22Rv1 (cell line): ENCODE measurements around the gene PHACTR1.

Experiments
- H3K27ac ChIP-seq: fragments of 450-650 bp; 2 replicates; pipeline ENCODE4 v1.5.1; 2017
- CTCF ChIP-seq: fragments of 450-650 bp; IDR thresholded peaks from 2 replicates; pipeline ENCODE4 v1.5.1; 2017; ENCODE audit warnings: mild to moderate bottlenecking
- ZFX ChIP-seq: fragments of 450-650 bp; IDR thresholded peaks from 2 replicates; pipeline ENCODE4 v1.6.1; 2017; ENCODE audit warnings: antibody characterized with exemption, borderline replicate concordance

The PHACTR1 gene

GRCh38 chr6:13226071-13226470 is 509.5 kb downstream of the PHACTR1 start:
- no peak overlapping the region for H3K27ac ChIP-seq
- no peak for TF ChIP-seq ZFX
- no peak for TF ChIP-seq CTCF

GRCh38 chr6:13228264-13229204 is 512.0 kb downstream of the PHACTR1 start:
- TF ChIP-seq CTCF (no peak), ZFX (no peak)
- H3K27ac ChIP-seq: no peak overlapping the region

GRCh38 chr6:13229205-13230085 is 512.9 kb downstream of the PHACTR1 start:
- TF ChIP-seq ZFX (no peak), CTCF (peak; percentile 27)

GRCh38 chr6:13233106-13233505 is 516.5 kb downstream of the PHACTR1 start:
- no peak for TF ChIP-seq ZFX
- no peak for TF ChIP-seq CTCF

More at GRCh38 chr6:13229205-13230085, 512.9 kb downstream of the PHACTR1 start:
- H3K27ac ChIP-seq: no peak overlapping the region

GRCh38 chr6:13234130-13234529 is 517.6 kb downstream of the PHACTR1 start:
- TF ChIP-seq ZFX: no peak
- no peak for TF ChIP-seq CTCF
- H3K27ac ChIP-seq: no peak overlapping the region

More at GRCh38 chr6:13233106-13233505, 516.5 kb downstream of the PHACTR1 start:
- no peak overlapping the region for H3K27ac ChIP-seq

- TF ChIP-seq ZFX (no peak), CTCF (no peak)
- H3K27ac ChIP-seq: no peak overlapping the region
Observed at GRCh38 chr6:13235339-13235738, 518.8 kb downstream of the PHACTR1 start.
